IPS-NIHi7 (cell line): ENCODE results near the gene IL13RA1.
A peak's percentile ranks its signal among the peaks of the same experiment; 100 is the strongest.
"Not testable (repeated sequence)": the region's sequence is repeated elsewhere in the genome, so short reads cannot be mapped to it uniquely, and the experiment has no call there.

ENCODE experiments used
- DNase-seq: peaks from one replicate; pipeline ENCODE4 v3.0.0; 2012; ENCODE audit warnings: mixed read lengths; ENCODE audit errors: extremely low spot score

Gene IL13RA1

DNA sequence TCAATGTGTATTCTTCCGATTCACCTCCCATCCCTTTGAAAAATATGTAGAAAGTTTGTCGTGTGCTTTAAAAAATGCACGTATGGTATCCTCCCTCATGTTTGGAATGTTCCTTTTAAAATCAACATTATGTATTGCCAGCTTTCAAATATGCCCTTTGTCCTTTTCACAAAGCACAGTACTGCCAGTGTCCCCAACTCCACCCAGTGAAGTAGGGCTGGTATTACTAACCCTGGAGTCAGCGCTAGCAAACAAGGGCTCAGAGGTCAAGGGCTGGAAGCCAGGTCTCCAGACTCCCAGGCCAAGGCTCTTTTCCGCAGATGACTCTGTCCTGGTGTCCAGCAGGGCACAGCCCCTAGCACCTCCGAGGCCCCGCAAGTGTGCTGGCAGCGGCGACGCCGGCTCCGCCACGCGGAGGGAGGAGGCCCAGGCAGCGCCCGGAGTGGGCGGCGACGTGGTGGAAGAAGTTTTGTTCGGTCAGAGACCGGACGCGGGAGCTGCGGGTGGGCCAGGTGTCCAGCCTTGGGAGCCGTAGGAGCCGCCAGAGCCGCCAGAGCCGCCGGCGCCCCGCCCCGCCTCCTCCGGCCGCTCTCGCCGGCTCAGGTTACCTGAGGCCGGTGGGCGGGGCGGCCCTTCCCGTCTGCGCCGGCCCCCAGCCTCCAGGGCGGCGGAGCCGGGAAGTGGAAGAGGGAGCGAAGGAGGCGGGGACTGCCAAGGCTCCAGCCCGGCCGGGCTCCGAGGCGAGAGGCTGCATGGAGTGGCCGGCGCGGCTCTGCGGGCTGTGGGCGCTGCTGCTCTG is at the start of gene IL13RA1:
Gene IL13RA1, plus strand, starts transcription at position 720 of the 799 bp plus-strand sequence. Its CDS starts 33 bp downstream, at position 753.
- peak; percentile 95 for DNase-seq

- DNase-seq, result no peak
Measured at GRCh38 chrX:118679290-118679689, 48.1 kb upstream of the IL13RA1 start.

GRCh38 chrX:118682258-118683014 is 45.0 kb upstream of the IL13RA1 start:
- no peak for DNase-seq

GRCh38 chrX:118685393-118685792 is 42.0 kb upstream of the IL13RA1 start:
- DNase-seq, result no peak

- no peak for DNase-seq
Measured at GRCh38 chrX:118688935-118689334, 38.5 kb upstream of the IL13RA1 start.

- DNase-seq, result no peak
Measured at GRCh38 chrX:118693843-118694242, 33.6 kb upstream of the IL13RA1 start.

DNA sequence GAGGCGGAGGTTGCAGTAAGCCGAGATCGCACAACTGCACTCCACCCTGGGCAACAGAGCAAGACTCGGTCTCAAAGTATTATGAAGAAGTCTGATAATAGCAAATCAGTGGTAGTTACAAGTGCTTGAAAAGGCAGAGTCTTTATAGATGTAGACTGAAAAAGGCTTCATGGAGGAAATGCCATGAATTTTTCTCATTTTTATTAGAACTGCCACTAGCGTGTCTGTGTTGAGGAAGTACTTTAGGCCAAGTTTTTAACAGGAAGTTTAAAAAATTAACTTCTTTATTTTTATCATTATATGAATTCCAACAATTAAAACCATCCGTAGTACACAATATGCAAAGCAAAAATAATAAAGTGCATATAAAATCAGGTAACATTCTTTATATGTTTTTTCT is 32.8 kb upstream of the IL13RA1 start:
- DNase-seq, result no peak

- no peak for DNase-seq
Measured at GRCh38 chrX:118698516-118699170, 28.8 kb upstream of the IL13RA1 start.

- no peak for DNase-seq
Measured at GRCh38 chrX:118702741-118703140, 24.7 kb upstream of the IL13RA1 start.

DNA sequence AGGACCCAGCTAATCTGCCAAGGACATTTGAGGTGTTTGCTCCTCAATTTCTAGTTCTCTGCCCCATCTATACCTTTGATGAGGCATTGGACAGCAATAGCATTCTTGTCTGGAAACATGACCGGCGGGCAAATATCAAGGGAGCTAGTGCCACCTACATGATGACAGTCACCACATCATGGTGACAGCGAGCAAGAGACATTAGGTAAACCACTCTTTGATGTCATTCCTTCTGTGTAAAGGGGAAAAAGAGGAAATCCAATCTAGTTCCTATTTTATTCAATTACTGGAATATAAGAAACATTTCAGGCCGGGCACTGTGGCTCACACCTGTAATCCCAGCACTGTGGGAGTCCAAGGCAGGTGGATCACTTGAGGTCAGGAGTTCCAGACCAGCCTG is 20.7 kb upstream of the IL13RA1 start:
- DNase-seq, result no peak

- DNase-seq, result no peak
Measured at GRCh38 chrX:118714521-118714920, 12.9 kb upstream of the IL13RA1 start.

DNA sequence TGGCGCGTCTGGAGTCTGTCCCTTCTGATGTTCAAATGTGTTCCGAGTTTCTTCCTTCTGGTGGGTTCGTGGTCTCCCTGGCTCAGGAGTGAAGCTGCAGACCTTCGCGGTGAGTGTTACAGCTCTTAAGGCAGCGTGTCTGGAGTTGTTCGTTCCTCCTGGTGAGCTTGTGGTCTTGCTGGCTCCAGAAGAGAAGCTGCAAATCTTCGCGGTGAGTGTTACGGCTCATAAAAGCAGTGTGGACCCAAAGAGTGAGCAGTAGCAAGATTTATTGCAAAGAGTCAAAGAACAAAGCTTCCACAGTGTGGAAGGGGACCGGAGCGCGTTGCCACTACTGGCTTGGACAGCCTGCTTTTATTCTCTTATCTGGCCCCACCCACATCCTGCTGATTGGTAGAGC is 11.5 kb upstream of the IL13RA1 start:
- not testable (repeated sequence) for DNase-seq

- not testable (repeated sequence) for DNase-seq
Measured at GRCh38 chrX:118716833-118717232, 10.6 kb upstream of the IL13RA1 start.

GRCh38 chrX:118717678-118718391 is 9.6 kb upstream of the IL13RA1 start:
- no peak for DNase-seq

DNA sequence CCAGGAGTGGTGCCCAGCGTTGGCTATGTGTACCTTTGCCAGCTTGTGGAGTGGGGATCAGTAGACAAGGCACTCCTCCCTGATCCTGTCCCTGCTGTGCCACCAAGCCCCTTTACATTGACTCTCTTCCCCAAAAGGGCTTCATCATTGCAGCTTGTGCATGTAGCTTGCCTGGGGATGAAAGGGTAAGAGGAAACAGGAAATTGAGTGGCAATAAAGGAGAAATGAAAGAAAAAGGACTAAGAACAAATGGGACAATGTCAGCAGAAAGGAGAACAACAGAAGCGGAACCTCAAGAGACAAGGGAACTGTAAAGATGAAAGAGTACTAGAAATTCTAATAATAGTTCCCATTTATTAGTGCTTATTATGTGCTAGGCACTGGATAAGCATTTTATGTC is 8.7 kb upstream of the IL13RA1 start:
- no peak for DNase-seq

- DNase-seq, result no peak
Measured at GRCh38 chrX:118720058-118720707, 7.2 kb upstream of the IL13RA1 start.

DNA sequence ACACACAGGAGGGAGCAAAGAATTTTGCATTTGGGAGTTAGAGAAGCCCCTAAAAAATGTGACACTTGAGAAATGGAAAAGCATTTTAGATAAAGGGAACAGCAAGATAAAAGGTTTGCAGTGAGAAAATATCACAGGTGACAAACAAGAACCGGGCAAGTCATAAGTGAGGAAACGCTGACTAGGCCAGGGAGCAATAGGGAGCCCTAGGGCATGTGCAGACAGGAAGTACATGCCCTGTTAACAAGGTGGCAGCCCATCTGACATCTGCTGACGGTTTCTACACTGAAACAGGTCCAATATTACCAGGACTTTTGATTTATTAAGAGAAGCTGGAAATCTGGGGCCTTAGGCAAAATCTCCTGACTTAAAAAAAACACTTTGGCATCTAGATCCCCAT is 4.0 kb upstream of the IL13RA1 start:
- no peak for DNase-seq

GRCh38 chrX:118724365-118724764 is 3.0 kb upstream of the IL13RA1 start:
- DNase-seq, result no peak

DNA sequence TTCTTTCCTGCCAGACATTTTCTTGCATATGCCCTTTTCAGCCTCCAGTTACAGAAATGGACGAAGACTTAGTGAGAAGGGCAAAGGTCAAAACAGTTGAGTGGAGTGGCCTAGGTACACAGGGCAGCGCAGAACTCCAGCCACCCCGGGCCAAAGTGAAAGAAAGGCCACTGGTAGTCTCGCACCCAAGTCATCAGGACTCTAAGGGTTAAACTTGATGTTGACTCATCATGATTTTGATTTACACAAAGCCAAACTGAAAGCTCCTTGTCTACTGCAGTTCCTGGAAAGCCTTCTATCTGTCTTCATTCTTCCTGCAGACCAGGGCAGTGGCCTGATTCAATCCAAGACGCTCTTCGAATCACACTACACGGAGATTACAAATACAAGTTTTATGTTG is 2.6 kb upstream of the IL13RA1 start:
- no peak for DNase-seq

- no peak for DNase-seq
Measured at GRCh38 chrX:118726396-118726795, 1.0 kb upstream of the IL13RA1 start.

GRCh38 chrX:118727686-118728339 is 407 bp downstream of the IL13RA1 start:
- DNase-seq, result no peak
